Left lobe of liver (tissue), 2 donors: ENCODE measurements around the gene CADM2. TPM values are rescaled to one million over a fixed set of nuclear protein-coding genes. Genes with fewer than 3 reads are reported as not detected.

ENCODE experiments used
- ATAC-seq: fragments of 200-7000 bp; cut with Tn5 transposase; one replicate; pipeline ENCODE4 v1.9.1; 2020; ENCODE audit warnings: mild to moderate bottlenecking, moderate library complexity
- DNase-seq: peaks from one replicate; pipeline ENCODE4 v3.0.0-alpha.2; 2020; ENCODE audit warnings: low spot score
- total RNA-seq: library from RNA; stranded (reverse); gene quantifications from one replicate; pipeline ENCODE4 v1.2.1, GENCODE V29; 2021
- donor health status: DM: no; HTN: no; CAD: no; lungs with moderate emphysema.
- donor health status: DM: no; HTN: yes; CAD: no.

CADM2 gene
- total RNA-seq, 1 donor from 2014 or later: 0.08 TPM

DNA sequence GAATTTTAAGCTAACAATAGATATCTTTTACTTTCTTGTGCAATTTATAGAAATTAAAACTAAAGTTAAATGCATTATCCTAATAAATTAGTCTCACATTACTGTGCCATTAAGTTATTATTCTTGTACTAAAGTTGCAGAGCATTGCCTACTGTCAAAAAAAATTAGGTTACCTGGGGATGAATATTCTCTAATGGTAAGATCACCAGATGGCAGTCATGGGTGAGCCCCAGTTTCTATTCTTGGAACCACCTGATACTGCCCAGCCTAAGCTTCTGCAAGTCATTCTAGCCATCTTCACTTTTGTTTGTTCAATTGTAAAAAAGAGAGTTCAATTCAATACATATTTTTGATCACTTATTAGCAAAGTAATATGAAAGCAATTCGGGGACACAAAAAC is 213.2 kb downstream of the CADM2 start:
- ATAC-seq (no peak), DNase-seq (no peak)

DNA sequence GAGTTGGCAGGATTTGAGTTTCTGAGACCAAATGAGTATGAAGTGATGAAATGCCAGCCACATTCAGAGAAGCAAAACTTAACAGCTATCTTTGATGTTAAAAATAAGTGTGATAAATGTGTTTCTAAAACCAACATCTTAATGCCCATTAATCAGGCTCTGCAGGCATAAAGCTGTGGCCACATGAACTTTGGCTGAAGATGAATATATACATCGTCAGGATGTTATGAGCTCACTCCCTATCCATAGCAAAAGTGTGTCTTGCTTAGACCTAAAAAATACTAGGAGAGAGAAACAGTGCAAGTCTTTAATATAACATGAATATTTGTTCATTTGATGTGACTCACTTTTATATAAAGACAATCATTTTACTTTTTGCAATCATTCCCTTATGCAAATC is 218.0 kb downstream of the CADM2 start:
- DNase-seq: no peak
- ATAC-seq: no peak

DNA sequence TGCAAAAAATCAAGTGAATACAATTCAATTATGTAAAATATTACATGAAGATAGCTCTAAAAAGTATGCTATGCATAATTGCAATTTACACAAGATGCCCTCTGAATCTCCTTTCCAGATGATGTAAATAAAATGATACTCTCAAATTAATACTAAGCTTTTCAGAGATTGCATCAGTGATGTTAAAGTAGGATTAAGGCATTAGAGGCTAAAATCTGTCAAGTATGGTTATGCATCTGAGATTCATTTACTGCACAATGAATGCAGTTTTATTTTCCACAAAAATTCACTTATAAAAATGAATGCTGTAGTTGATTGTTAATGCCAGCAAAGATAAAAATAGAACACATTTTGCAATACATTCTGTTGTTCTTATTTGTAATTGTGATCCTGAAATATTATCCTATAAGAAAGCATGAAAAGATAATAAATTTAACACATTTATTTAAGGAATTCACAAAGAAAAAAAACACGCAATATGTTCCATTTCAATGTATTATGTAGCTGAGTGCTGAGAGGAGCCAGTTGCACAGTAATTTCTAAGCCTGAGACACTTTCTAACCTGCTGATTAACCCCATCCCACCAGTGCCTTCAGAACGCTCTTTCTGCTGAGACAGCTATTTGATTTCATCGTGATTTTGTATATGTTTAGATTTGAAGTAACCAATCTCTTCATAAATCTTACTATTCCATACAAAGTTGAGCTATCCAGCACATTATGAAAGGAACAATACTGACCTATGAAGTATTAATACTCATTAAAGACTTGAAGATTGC is 224.4 kb downstream of the CADM2 start:
- ATAC-seq: no peak

DNA sequence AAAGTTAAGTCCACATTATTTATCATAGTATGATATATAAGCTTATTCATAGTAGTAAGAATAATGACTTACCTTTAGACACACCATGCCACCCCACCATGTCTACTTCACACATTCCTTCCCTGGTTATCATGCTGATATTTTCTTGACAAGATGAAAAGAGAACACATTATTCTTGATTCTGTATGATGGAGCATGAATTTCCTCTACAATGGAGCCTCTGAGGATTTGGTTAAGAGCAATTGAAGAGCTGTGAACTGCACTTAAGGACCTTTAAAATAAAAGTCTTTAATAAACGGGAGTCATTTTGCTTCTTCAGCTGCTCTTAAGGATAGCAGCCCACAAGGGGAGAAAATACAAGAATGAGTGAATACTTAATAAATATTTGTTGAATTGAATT is 226.7 kb downstream of the CADM2 start:
- DNase-seq (no peak), ATAC-seq (no peak)

More for the DNA sequence above, 224.4 kb downstream of the CADM2 start:
- DNase-seq: no peak

GRCh38 chr3:85189731-85190130 is 230.9 kb downstream of the CADM2 start:
- no peak for ATAC-seq
- no peak for DNase-seq

- DNase-seq: no peak
- no peak for ATAC-seq
Measured at GRCh38 chr3:85193565-85193964, 234.8 kb downstream of the CADM2 start.

GRCh38 chr3:85208650-85209049 is 249.9 kb downstream of the CADM2 start:
- DNase-seq (no peak), ATAC-seq (no peak)

GRCh38 chr3:85210540-85210939 is 251.8 kb downstream of the CADM2 start:
- DNase-seq (no peak), ATAC-seq (no peak)

- no peak for DNase-seq
- no peak for ATAC-seq
Measured at GRCh38 chr3:85228966-85229365, 270.2 kb downstream of the CADM2 start.

DNA sequence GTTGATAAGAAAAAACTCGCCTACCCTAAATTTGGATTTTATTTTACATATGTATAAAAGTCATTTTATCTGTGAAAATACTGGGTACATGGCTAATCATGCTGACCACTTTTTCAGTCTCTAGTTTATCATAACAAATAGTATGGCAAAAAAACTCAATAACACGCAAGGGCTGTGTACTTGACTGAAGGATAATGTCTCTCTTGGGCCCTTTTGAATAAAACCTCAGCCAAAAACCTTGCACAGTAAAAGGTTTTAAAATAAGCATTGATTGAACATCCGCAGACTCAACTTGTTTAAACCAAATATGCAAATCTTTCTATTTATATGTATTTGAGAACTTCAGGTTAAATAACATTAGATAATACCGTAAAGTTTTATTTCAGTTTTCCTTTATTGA is 285.3 kb downstream of the CADM2 start:
- no peak for ATAC-seq
- no peak for DNase-seq

DNA sequence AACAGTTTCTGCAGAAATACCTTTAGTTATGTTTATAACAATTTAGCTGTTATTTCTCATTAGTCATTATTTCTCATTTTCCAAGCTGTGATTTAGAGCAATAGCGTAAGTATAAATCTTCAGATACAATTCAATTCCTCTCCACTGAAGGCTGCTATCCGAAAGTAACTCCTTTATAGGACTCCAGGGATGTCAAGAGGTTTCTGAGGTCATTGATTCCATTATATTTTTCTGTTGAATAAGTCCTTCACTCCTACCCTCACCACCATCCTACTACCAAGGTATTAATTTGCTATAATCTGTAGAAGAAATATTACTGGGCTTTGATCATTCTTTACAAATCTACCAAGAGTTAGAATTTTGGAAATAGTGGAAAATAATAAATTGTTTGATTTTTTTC is 285.7 kb downstream of the CADM2 start:
- DNase-seq: no peak
- no peak for ATAC-seq

DNA sequence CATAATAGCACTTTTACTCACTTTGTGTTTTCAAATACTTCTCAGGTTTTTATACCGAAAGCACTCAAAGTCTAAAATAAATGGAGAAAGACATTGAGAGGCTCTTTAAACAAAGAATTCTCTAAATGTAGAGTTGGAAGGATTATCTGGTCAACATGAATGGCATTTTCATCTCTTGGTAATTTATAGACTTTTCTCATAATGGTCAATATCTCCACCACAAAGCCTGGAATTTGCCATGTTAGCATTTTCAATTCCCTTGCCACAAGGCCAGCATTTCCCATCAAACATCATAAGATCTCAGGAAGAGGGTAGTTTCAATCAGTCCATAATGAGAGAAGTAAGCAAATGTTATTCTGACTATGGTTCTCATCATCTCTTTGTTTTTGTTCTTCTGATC is 293.0 kb downstream of the CADM2 start:
- no peak for ATAC-seq
- DNase-seq: no peak

- DNase-seq (no peak), ATAC-seq (no peak)
Measured at GRCh38 chr3:85252686-85253085, 293.9 kb downstream of the CADM2 start.

GRCh38 chr3:85254738-85255137 is 295.9 kb downstream of the CADM2 start:
- ATAC-seq (no peak), DNase-seq (no peak)

GRCh38 chr3:85255949-85256348 is 297.2 kb downstream of the CADM2 start:
- ATAC-seq (no peak), DNase-seq (no peak)

- DNase-seq (no peak), ATAC-seq (no peak)
Measured at GRCh38 chr3:85258326-85258725, 299.5 kb downstream of the CADM2 start.

DNA sequence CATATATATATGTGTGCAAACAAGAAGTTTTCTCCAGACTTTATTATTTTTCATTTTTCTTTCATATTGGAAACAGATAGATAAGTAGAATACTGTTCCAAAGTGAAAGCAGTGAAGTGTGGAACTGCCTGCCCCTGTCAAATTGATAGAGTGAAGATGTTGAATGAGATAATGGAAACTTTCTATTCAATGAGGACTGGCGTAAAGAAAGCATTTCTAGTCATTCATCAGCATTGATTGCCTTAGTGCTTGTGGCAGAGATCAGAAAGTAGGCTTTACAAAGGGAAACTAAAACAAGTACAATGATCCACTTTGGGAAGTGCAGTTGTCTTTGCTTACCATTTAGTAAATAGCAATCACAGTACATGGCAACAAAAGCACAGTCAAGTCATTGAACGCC is 300.0 kb downstream of the CADM2 start:
- DNase-seq (no peak), ATAC-seq (no peak)

- no peak for ATAC-seq
- no peak for DNase-seq
Measured at GRCh38 chr3:85259748-85260147, 301.0 kb downstream of the CADM2 start.

- ATAC-seq (no peak), DNase-seq (no peak)
Measured at GRCh38 chr3:85264381-85264780, 305.6 kb downstream of the CADM2 start.

- DNase-seq (no peak), ATAC-seq (no peak)
Measured at GRCh38 chr3:85270488-85270887, 311.7 kb downstream of the CADM2 start.

- DNase-seq: no peak
- no peak for ATAC-seq
Measured at GRCh38 chr3:85271911-85272310, 313.1 kb downstream of the CADM2 start.

DNA sequence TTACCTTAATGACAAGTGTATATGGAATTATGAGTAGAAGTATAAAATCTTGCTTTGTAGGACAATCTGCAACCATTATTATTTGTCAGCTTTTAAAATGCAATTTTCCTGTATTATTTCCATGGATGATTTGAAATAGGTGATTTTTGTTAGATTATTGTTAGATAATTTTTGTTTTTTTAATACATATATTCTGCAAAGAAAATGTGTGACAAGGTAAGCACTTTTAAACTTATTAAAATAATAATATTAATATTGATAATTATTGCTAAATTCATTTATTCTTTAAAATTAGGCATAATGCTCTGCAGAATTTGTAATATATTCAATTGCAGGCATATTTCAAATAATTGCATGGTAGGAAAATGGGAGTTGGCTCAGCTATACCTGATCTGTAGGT is 329.5 kb downstream of the CADM2 start:
- no peak for DNase-seq
- no peak for ATAC-seq

DNA sequence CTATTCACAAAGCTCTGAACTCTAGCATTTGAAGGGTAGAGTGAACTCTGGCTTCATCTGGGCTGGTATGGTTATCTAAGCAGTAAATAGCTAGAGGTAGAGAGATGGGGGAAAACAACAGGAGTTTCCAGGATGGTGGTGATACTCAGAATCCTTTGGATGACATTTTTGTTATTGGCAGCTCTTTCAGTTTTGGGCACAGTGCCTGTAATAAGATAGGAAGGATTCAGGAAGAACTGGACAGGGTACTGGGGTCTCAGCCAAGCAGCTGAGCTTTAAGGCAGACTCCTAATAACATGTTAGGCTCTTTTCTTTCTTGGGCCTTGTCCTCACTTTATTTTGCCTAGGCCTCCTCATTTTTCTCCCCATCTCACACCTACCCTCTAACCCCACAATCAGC is 338.5 kb downstream of the CADM2 start:
- DNase-seq (no peak), ATAC-seq (no peak)
